A673 (cell line): ENCODE measurements around the gene CERS6.

Source experiments
- EZH2 ChIP-seq: fragments of 200-600 bp; sonication (generic); IDR thresholded peaks from 2 replicates; pipeline ENCODE4 v1.6.1; 2017; ENCODE audit warnings: borderline replicate concordance, low read depth, mild to moderate bottlenecking, mixed read lengths, antibody characterized with exemption, low read length; ENCODE audit not compliant: poor library complexity, severe bottlenecking
- TF ChIP-seq, protein P1 (sequence below): fragments of 300-800, 200-600 bp; sonication (generic); conservative IDR thresholded peaks from 2 replicates; pipeline ENCODE4 v1.5.1; 2017; ENCODE audit warnings: low read depth, mild to moderate bottlenecking, antibody characterized with exemption, low read length, moderate library complexity, mixed read lengths

DNA sequence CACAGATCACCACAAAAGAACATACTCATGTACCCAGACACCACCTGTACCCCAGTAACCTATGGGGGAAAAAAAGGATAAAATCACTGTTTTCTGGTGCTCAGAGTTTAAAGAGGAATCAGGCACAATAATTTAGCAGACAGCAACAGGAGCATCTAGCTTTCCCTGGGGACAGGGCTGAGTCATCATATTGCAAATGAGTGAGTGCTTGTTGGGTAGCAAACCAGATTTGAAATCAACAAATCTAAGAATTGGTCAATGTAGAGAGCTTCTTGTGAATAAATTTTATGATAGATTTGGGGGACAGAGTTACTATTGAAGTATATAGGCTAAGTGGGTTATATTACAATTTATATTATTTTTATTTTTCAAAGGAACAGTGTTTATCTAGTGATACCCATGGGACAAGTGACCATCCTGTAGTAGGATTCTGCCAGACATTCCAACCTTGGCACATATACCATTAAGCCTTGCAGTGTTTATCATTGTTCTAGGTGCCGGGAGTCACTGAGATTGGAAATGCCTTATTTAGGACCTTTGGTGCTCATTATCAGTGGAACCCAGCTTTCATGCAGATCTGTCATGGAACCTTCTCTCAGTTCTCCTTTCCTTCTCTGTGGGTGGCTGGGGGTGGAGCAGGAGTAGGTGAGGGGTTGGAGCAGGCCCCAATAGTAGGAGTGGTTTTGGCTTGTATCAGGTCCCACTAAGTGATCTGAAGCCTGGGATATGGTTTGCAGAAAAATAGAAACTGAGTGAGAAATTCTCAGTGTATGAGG, 117.2 kb downstream of the CERS6 start:
- TF ChIP-seq, protein P1, sequence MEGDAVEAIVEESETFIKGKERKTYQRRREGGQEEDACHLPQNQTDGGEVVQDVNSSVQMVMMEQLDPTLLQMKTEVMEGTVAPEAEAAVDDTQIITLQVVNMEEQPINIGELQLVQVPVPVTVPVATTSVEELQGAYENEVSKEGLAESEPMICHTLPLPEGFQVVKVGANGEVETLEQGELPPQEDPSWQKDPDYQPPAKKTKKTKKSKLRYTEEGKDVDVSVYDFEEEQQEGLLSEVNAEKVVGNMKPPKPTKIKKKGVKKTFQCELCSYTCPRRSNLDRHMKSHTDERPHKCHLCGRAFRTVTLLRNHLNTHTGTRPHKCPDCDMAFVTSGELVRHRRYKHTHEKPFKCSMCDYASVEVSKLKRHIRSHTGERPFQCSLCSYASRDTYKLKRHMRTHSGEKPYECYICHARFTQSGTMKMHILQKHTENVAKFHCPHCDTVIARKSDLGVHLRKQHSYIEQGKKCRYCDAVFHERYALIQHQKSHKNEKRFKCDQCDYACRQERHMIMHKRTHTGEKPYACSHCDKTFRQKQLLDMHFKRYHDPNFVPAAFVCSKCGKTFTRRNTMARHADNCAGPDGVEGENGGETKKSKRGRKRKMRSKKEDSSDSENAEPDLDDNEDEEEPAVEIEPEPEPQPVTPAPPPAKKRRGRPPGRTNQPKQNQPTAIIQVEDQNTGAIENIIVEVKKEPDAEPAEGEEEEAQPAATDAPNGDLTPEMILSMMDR, result no peak
- no peak for TF ChIP-seq EZH2
